Smooth muscle cell (in vitro differentiated cells): ENCODE measurements around the gene SLC16A9. TPM values are rescaled to one million over a fixed set of nuclear protein-coding genes. Genes with fewer than 3 reads are reported as not detected.

Experiments
- DNase-seq: peaks from one replicate; lab custom pipeline; 2025; ENCODE audit not compliant: unreplicated experiment; lab: John Stamatoyannopoulos, UW
- H2AFZ ChIP-seq: fragments of 200-600 bp; sonication (generic); 2 replicates; pipeline ENCODE4 v1.6.0; 2016; ENCODE audit warnings: antibody characterized with exemption, low read depth, mild to moderate bottlenecking
- H3F3A ChIP-seq: fragments of 200-600 bp; sonication (generic); 2 replicates; pipeline ENCODE4 v1.6.0; 2017; ENCODE audit warnings: antibody characterized with exemption, low read depth
- H3K27ac ChIP-seq: fragments of 200-600 bp; sonication (generic); 2 replicates; pipeline ENCODE4 v1.5.1; 2016; ENCODE audit warnings: low read depth, mild to moderate bottlenecking
- H3K27me3 ChIP-seq: fragments of 200-600 bp; sonication (generic); 2 replicates; pipeline ENCODE4 v1.6.1; 2016; ENCODE audit warnings: low read depth, mild to moderate bottlenecking
- H3K36me3 ChIP-seq: fragments of 200-600 bp; sonication (generic); 2 replicates; pipeline ENCODE4 v1.5.1; 2016; ENCODE audit warnings: low read depth
- H3K4me1 ChIP-seq: fragments of 200-600 bp; sonication (generic); 2 replicates; pipeline ENCODE4 v1.5.1; 2016; ENCODE audit warnings: low read depth
- H3K4me2 ChIP-seq: fragments of 200-600 bp; sonication (generic); 2 replicates; pipeline ENCODE4 v1.6.0; 2016; ENCODE audit warnings: mild to moderate bottlenecking
- H3K4me3 ChIP-seq: fragments of 200-600 bp; sonication (generic); 2 replicates; pipeline ENCODE4 v1.5.1; 2016; ENCODE audit warnings: mild to moderate bottlenecking
- H3K79me2 ChIP-seq: fragments of 200-600 bp; sonication (generic); 2 replicates; pipeline ENCODE4 v1.6.0; 2016; ENCODE audit warnings: low read depth, mild to moderate bottlenecking
- H3K9ac ChIP-seq: fragments of 200-600 bp; sonication (generic); 2 replicates; pipeline ENCODE4 v1.6.0; 2016; ENCODE audit warnings: low read depth
- H3K9me3 ChIP-seq: fragments of 200-600 bp; sonication (generic); replicated peaks from 2 replicates; pipeline ENCODE4 v1.5.1; 2016; ENCODE audit warnings: low read depth
- H4K20me1 ChIP-seq: fragments of 200-600 bp; sonication (generic); 2 replicates; pipeline ENCODE4 v1.6.0; 2016; ENCODE audit warnings: low read depth
- CTCF ChIP-seq: fragments of 200-600 bp; sonication (generic); IDR thresholded peaks from 2 replicates; pipeline ENCODE4 v1.5.1; 2017; ENCODE audit warnings: borderline replicate concordance, mild to moderate bottlenecking, antibody characterized with exemption; ENCODE audit not compliant: insufficient read depth, poor library complexity, severe bottlenecking
- WGBS: methylation state at CpG from one replicate; pipeline ENCODE4 v1.1.7; 2016; ENCODE audit warnings: low lambda C conversion rate; 5-methylcytosine and 5-hydroxymethylcytosine counted together
- polyA plus RNA-seq: library from polyadenylated mRNA; unstranded; fragments of >200 nt; fragmentation: Nextera tagmentation; extraction: Ambion mirVana; gene quantifications from 2 replicates; pipeline ENCODE4 v1.2.1, GENCODE V29; 2016
- total RNA-seq: library from RNA; depleted of rRNA; stranded (reverse); fragments of >200 nt; gene quantifications from 2 replicates; pipeline ENCODE4 v1.2.3, GENCODE V29; 2014

Gene SLC16A9
- total and polyA plus RNA-seq, 2 experiments from 2014 or later: 0.90 to 2.1 TPM

GRCh38 chr10:59692113-59692512 is 17.5 kb downstream of the SLC16A9 start:
- Histone ChIP-seq H3F3A (no peaks in the 10 kb centered on the region), H3K27me3 (peaks cover 3% of the 10 kb centered on the region), H3K4me3 (no peak overlapping the region), H4K20me1 (no peaks in the 10 kb centered on the region), H3K9ac (no peak overlapping the region), H3K4me2 (no peak overlapping the region), H3K36me3 (no peaks in the 10 kb centered on the region), H3K9me3 (no peaks in the 10 kb centered on the region), H3K79me2 (no peaks in the 10 kb centered on the region), H3K4me1 (no peaks in the 10 kb centered on the region), H3K27ac (no peak overlapping the region), H2AFZ (no peak overlapping the region)
- WGBS: 89% methylated on average over 2 of the region's 2 CpGs
- DNase-seq: no peak
- TF ChIP-seq CTCF: no peak

- no peak overlapping the region for H3K4me2 ChIP-seq
- no peak overlapping the region for H3K27ac ChIP-seq
- no peak overlapping the region for H3K9ac ChIP-seq
- no peaks in the 10 kb centered on the region for H3K9me3 ChIP-seq
- H3K27me3 ChIP-seq: peaks cover 3% of the 10 kb centered on the region
- no peaks in the 10 kb centered on the region for H3K79me2 ChIP-seq
- no peaks in the 10 kb centered on the region for H3F3A ChIP-seq
- 77% methylated on average over 5 of the region's 5 CpGs for WGBS
- H2AFZ ChIP-seq: no peak overlapping the region
- no peaks in the 10 kb centered on the region for H4K20me1 ChIP-seq
- no peak overlapping the region for H3K4me3 ChIP-seq
- no peaks in the 10 kb centered on the region for H3K36me3 ChIP-seq
- H3K4me1 ChIP-seq: peaks cover 6% of the 10 kb centered on the region
- TF ChIP-seq CTCF: no peak
- no peak for DNase-seq
Measured at GRCh38 chr10:59688921-59689351, 20.7 kb downstream of the SLC16A9 start.

- Histone ChIP-seq H2AFZ (no peak overlapping the region), H3K27me3 (peaks cover 3% of the 10 kb centered on the region), H3K36me3 (no peaks in the 10 kb centered on the region), H3F3A (no peaks in the 10 kb centered on the region), H3K4me3 (no peak overlapping the region), H4K20me1 (no peaks in the 10 kb centered on the region), H3K27ac (no peak overlapping the region), H3K79me2 (no peaks in the 10 kb centered on the region), H3K4me1 (peaks cover 10% of the 10 kb centered on the region), H3K9me3 (no peaks in the 10 kb centered on the region), H3K4me2 (no peak overlapping the region), H3K9ac (no peak overlapping the region)
- no peak for TF ChIP-seq CTCF
- 100% methylated on average over 1 of the region's 1 CpG for WGBS
- DNase-seq: no peak
Measured at GRCh38 chr10:59687657-59688056, 22.0 kb downstream of the SLC16A9 start.

GRCh38 chr10:59684006-59684405 is 25.6 kb downstream of the SLC16A9 start:
- Histone ChIP-seq H3K79me2 (no peaks in the 10 kb centered on the region), H3F3A (no peaks in the 10 kb centered on the region), H3K36me3 (no peaks in the 10 kb centered on the region), H3K4me3 (no peak overlapping the region), H3K4me1 (peaks cover 10% of the 10 kb centered on the region), H3K9ac (no peak overlapping the region), H3K27me3 (no peaks in the 10 kb centered on the region), H3K27ac (no peak overlapping the region), H2AFZ (no peak overlapping the region), H3K4me2 (no peak overlapping the region), H4K20me1 (no peaks in the 10 kb centered on the region), H3K9me3 (no peaks in the 10 kb centered on the region)
- 94% methylated on average over 5 of the region's 5 CpGs for WGBS
- no peak for DNase-seq
- no peak for TF ChIP-seq CTCF
